IPS-20b (cell line): ENCODE data around the gene OR4C45.
"Not testable (repeated sequence)": the region's sequence is repeated elsewhere in the genome, so short reads cannot be mapped to it uniquely, and the experiment has no call there.

Experiments
- H3K27ac ChIP-seq: one replicate; pipeline ENCODE4 v1.5.1; 2013; ENCODE audit warnings: low read length
- H3K27me3 ChIP-seq: 2 replicates; pipeline ENCODE4 v1.6.1; 2013; ENCODE audit warnings: mild to moderate bottlenecking, low read length, inconsistent platforms; ENCODE audit not compliant: insufficient read depth
- H3K36me3 ChIP-seq: 2 replicates; pipeline ENCODE4 v1.6.1; 2013; ENCODE audit warnings: low read depth, mild to moderate bottlenecking, inconsistent platforms, low read length, moderate library complexity; ENCODE audit not compliant: insufficient read depth
- H3K4me1 ChIP-seq: 2 replicates; pipeline ENCODE4 v1.6.1; 2013; ENCODE audit warnings: mild to moderate bottlenecking, control low read depth, inconsistent platforms, low read length, moderate library complexity; ENCODE audit not compliant: insufficient read depth
- H3K4me3 ChIP-seq: 2 replicates; pipeline ENCODE4 v1.5.1; 2013; ENCODE audit warnings: mild to moderate bottlenecking, low read length, inconsistent platforms
- H3K9ac ChIP-seq: 2 replicates; pipeline ENCODE4 v1.6.1; 2013; ENCODE audit warnings: low read depth, mild to moderate bottlenecking, inconsistent platforms, low read length, moderate library complexity
- H3K9me3 ChIP-seq: 2 replicates; pipeline ENCODE4 v1.6.1; 2013; ENCODE audit warnings: mild to moderate bottlenecking, low read depth, low read length, inconsistent platforms; ENCODE audit not compliant: insufficient read depth

OR4C45 gene

DNA sequence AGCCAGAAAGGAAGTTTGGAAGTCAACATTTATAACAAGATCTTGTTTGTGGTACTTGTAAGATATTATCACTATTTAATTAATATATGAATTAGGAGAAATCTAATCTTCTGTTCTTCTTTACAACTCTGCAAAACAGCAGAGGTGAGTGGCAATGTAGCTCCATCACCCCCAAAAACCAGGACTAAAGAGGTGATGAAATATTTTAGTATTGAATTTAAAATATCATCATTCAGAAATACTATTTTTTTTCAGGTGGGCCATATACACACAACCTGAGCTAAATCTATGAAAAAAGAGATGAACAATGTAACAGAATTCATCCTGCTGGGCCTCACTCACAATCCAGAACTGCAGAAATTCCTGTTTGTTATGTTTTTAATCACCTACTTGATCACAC lies at the start of gene OR4C45:
TSS of gene OR4C45 (plus strand) at position 301 of the 400 bp plus-strand sequence.
- H3K36me3 ChIP-seq: no peaks in the 10 kb centered on the region
- H3K9me3 ChIP-seq: peaks cover 81% of the 10 kb centered on the region
- H3K4me1 ChIP-seq: no peaks in the 10 kb centered on the region
- no peak within 1 kb of the TSS for H3K27ac ChIP-seq
- no peak within 1 kb of the TSS; the same call in 1 of the 2 replicates for H3K4me3 ChIP-seq
- no peak within 1 kb of the TSS for H3K9ac ChIP-seq
- H3K27me3 ChIP-seq: no peaks in the 10 kb centered on the region

DNA sequence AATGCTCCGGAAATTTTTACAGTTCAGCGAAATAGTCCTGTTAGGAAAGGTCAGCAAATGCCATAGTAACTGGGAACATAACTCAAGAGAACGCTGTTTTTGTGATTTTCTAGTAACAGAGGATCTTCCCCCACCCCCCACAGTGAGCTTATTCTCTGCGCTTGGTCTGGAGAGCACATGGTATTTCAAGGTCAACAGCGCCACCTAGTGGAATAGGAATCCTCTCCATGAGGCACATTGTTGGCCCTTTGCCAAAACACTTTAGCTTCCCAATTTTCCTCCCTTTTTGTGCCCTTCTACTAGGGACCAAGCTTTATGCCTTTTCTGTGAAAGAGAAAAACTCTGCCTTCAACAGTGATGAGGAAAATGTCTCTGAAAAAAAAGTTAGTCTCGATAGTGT lies 37.1 kb upstream of the OR4C45 start:
- no peak overlapping the region for H3K27ac ChIP-seq
- no peak overlapping the region for H3K9ac ChIP-seq
- no peaks in the 10 kb centered on the region for H3K36me3 ChIP-seq
- no peaks in the 10 kb centered on the region for H3K4me1 ChIP-seq
- peaks cover 96% of the 10 kb centered on the region for H3K9me3 ChIP-seq
- H3K4me3 ChIP-seq: no peak overlapping the region
- H3K27me3 ChIP-seq: no peaks in the 10 kb centered on the region

DNA sequence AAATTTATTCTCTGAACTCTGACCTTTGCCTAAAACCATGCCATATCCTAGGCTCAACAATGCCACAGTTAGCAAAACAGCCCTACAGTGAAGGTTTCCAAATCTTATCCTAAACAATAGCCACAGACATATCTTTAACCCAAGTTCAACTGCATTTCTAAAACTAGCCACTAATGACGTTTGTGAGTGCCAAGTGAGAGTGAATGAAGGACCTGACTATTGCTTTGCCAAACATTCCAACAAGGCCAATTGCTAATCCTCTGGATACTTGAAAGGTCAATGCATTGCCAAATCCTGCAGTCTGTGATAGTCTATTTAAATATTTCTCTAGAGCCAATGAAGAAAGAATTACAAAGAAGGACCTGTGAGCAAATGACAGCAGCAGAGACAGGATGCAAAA lies 2.5 kb upstream of the OR4C45 start:
- no peaks in the 10 kb centered on the region for H3K27me3 ChIP-seq
- H3K9ac ChIP-seq: no peak overlapping the region
- no peaks in the 10 kb centered on the region for H3K36me3 ChIP-seq
- no peaks in the 10 kb centered on the region for H3K4me1 ChIP-seq
- H3K27ac ChIP-seq: no peak overlapping the region
- H3K4me3 ChIP-seq: no peak overlapping the region; the same call in 1 of the 2 replicates
- peaks cover 83% of the 10 kb centered on the region for H3K9me3 ChIP-seq

DNA sequence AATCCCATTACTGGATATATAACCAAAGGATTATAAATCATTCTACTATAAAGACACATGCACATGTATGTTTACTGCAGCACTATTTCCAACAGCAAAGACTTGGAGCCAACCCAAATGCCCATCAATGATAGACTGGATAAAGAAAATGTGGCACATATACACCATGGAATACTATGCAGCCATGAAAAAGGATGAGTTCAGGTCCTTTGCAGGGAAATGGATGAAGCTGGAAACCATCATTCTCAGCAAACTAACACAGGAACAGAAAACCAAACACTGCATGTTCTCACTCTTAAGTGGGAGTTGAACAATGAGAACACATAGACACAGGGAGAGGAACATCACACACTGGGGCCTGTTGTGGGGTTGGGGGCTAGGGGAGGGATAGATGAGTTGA lies 3.6 kb downstream of the OR4C45 start:
- H3K27ac ChIP-seq, H3K9ac ChIP-seq, H3K36me3 ChIP-seq, H3K4me1 ChIP-seq, H3K27me3 ChIP-seq, H3K4me3 ChIP-seq: not testable (repeated sequence)
- H3K9me3 ChIP-seq: peaks cover 72% of the 10 kb centered on the region

DNA sequence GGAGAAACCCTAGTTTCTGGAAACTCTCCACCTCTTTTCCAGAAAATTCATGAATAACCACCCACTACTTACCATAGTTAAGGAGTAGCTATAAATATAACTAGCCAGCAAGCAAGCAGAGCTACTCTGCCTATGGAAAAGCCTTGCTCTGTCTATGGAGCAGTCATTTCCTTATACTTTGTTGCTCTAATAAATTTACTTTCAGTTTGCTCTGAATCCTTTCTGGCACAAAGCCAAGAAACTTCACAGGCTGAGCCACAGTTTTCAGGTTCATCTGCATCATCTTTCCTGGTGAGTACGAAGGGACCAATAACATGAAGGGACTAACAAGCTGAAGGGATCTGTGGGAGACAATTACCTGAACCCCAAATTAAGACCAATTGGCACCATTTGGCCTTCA lies 4.6 kb downstream of the OR4C45 start:
- H3K4me3 ChIP-seq: no peak overlapping the region
- no peaks in the 10 kb centered on the region for H3K27me3 ChIP-seq
- H3K9me3 ChIP-seq: peaks cover 73% of the 10 kb centered on the region
- H3K9ac ChIP-seq: no peak overlapping the region
- no peaks in the 10 kb centered on the region for H3K4me1 ChIP-seq
- no peaks in the 10 kb centered on the region for H3K36me3 ChIP-seq
- H3K27ac ChIP-seq: no peak overlapping the region

DNA sequence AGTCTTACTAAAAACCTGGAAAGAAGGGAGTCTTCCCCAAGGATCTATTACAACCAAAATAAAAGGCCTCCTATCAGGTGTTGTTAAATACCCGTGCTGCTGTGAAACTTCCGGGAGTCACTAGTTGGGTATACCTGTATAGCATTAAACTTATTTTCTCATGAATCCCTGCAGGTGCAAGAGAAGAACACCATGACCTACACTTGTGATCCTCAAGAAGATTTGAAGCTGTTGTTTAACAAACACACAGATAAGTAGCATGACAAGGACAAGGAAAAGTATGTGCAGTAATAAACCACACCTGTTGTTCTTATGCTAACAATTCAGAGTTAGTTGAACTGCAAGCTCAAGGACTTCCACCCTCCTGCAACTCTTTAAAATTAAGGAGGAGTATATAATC lies 12.0 kb downstream of the OR4C45 start:
- no peak overlapping the region for H3K27ac ChIP-seq
- no peaks in the 10 kb centered on the region for H3K27me3 ChIP-seq
- peaks cover 89% of the 10 kb centered on the region for H3K9me3 ChIP-seq
- H3K4me3 ChIP-seq: no peak overlapping the region
- H3K36me3 ChIP-seq: no peaks in the 10 kb centered on the region
- no peaks in the 10 kb centered on the region for H3K4me1 ChIP-seq
- no peak overlapping the region for H3K9ac ChIP-seq

DNA sequence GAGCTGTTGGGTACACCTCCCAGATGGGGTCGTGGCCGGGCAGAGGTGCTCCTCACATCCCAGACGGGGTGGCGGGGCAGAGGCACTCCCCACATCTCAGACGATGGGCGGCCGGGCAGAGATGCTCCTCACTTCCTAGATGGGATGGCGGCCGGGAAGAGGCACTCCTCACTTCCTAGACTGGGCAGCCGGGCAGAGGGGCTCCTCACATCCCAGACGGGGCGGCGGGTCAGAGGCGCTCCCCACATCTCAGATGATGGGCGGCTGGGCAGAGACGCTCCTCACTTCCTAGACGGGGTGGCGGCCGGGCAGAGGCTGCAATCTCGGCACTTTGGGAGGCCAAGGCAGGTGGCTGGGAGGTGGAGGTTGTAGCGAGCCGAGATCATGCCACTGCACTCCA lies 30.4 kb downstream of the OR4C45 start:
- not testable (repeated sequence) for H3K4me3 ChIP-seq, H3K27me3 ChIP-seq, H3K36me3 ChIP-seq, H3K4me1 ChIP-seq, H3K27ac ChIP-seq, H3K9ac ChIP-seq
- peaks cover 74% of the 10 kb centered on the region for H3K9me3 ChIP-seq

DNA sequence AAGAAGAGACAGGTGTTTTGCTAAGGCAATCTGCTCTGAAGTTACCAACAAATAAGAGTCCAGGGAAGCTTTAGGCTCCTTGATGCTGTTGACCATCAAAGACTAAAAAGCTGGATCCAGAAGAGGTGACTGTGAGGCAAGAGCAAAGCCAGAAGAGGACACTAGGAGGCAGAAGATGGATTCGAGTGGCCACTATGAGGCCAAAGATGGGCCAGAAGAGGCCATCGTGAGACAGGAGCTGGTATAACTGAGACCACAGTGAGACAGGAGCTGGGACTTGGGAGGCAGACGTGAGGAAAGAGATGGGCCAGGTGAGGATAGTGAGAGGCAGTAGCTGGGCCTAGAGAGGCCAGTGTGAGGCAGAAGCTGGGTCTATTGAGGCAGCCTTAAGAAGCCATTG lies 37.7 kb downstream of the OR4C45 start:
- no peaks in the 10 kb centered on the region for H3K27me3 ChIP-seq
- peaks cover 89% of the 10 kb centered on the region for H3K9me3 ChIP-seq
- no peak overlapping the region for H3K4me3 ChIP-seq
- H3K36me3 ChIP-seq: no peaks in the 10 kb centered on the region
- H3K27ac ChIP-seq: no peak overlapping the region
- H3K4me1 ChIP-seq: no peaks in the 10 kb centered on the region
- no peak overlapping the region for H3K9ac ChIP-seq

DNA sequence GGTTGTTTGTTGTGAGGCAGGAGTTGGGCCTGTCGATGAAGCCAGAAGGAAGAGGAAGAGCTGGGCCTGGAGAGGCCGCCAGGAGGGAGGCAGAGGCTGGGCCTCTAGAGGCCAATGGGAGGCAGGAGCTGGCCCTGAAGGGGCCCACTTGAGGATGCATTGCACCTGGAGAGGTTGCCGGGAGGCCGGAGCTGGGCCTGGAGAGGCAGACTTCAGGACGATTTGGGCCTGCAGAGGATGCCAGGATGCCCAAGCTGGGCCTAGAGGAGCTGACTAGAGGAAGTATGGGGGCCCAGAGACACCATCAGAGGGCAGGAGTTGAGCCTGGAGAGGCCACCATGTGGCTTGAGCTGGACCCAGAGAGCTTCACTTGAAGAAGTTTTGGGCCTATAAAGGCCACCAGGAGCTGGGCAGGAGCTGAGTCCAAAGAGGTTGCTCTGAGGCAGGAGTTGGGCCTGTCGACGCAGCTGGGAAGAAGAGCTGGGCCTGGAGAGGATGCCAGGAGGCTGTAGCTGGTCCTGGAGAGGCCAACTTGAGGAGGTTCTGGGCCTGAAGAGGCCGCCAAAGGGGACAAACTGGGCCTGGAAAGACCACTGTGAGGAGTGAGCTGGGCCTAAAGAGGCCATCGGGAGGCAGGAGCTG lies 39.0 kb downstream of the OR4C45 start:
- no peaks in the 10 kb centered on the region for H3K4me1 ChIP-seq
- no peaks in the 10 kb centered on the region for H3K27me3 ChIP-seq
- H3K36me3 ChIP-seq: no peaks in the 10 kb centered on the region
- H3K27ac ChIP-seq: no peak overlapping the region
- no peak overlapping the region for H3K4me3 ChIP-seq
- H3K9ac ChIP-seq: no peak overlapping the region
- peaks cover 89% of the 10 kb centered on the region for H3K9me3 ChIP-seq

DNA sequence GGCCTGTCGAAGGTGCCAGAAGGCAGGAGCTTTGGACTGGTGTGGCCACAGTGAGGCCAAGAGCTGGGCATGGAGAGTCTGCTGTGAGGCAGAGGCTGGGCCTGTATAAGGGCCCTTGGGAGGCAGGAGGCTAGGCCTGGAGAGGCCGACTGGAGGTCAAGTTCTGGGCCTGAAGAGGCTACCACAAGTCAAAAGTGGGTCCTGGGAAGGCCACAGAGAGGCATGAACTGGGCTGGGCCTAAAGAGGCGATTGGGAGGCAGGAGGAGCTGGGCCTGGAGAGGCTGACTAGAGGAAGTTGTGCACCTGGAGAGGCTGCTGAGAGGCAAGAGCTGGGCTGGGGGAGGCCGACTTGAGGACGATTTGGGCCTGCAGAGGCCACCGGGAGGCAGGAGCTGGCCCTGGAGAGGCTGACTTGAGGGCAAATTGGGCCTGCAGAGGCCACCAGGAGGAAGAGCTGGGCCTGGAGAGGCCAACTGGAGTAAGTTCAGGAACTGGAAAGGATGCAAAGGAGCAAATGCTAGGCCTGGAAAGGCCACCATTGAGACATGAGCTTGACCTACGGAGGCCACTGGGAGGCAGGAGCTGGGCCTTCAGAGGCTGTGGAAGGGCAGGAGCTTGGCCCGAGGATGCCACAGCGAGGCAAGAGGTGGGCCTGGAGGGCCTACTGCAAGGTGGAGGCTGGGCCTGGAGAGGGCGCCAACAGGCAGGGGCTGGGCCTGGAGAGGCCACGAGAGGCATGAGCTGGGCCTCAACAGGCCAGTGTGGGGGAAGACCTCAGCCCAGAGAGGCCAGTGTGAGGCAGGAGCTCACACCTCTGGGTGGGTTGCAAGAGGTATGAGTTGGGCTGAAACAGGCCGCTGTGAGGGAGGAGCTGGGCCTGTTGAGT lies 39.8 kb downstream of the OR4C45 start:
- Histone ChIP-seq H3K4me3 (no peak overlapping the region), H3K36me3 (no peaks in the 10 kb centered on the region), H3K9ac (no peak overlapping the region), H3K4me1 (no peaks in the 10 kb centered on the region), H3K27ac (no peak overlapping the region), H3K9me3 (peaks cover 96% of the 10 kb centered on the region), H3K27me3 (no peaks in the 10 kb centered on the region)

DNA sequence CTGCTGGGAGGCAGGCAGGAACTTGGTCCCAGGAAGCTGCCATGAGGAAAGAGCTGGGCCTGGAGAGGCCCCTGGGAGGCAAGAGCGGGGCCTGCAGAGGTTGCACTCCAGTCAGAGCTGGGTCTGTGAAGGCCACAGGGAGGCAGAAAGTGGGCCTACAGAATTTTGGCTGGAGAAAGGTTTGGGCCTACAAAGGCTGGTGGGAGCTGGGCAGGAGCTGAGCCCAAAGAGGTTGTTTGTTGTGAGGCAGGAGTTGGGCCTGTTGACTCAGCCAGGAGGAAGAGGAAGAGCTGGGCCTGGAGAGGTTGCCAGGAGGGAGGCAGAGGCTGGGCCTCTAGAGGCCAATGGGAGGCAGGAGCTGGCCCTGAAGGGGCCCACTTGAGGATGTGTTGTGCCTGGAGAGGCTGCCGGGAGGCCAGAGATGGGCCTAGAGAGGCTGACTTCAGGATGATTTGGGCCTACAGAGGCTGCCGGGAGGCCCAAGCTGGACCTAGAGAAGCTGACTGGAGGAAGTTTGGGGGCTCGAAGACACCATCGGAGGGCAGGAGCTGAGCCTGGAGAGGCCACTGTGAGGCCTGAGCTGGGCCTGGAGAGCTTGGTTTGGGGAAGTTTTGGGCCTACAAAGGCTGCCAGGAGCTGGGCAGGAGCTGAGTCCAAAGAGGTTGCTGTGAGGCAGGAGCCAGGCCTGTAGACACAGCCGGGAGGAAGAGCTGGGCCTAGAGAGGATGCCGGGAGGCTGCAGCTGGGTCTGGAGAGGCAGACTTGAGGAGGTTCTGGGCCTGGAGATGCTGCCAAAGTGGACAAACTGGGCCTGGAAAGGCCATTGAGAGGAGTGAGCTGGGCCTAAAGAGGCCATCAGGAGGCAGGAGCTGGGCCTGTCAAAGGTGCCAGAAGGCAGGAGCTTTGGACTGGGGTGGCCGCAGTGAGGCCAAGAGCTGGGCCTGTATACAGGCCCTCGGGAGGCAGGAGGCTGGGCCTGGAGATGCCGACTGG lies 40.7 kb downstream of the OR4C45 start:
- peaks cover 98% of the 10 kb centered on the region for H3K9me3 ChIP-seq
- no peaks in the 10 kb centered on the region for H3K27me3 ChIP-seq

More for the DNA sequence above, 40.7 kb downstream of the OR4C45 start:
- Histone ChIP-seq H3K9ac (no peak overlapping the region), H3K27ac (no peak overlapping the region), H3K4me1 (no peaks in the 10 kb centered on the region), H3K36me3 (no peaks in the 10 kb centered on the region), H3K4me3 (no peak overlapping the region)
